ENCODE measurements around the gene LTBR.
"Not testable (repeated sequence)": the region's sequence is repeated elsewhere in the genome, so short reads cannot be mapped to it uniquely, and the experiment has no call there.

LTBR gene

GRCh38 chr12:6383572-6384498 is at the start of gene LTBR:
Gene LTBR (plus strand): TSS chr12:6384162. CDS start chr12:6384359, 197 bp downstream.
- Mint-ChIP-seq H3K4me3 (peak within 1 kb of the TSS; percentile 66), H3K27me3 (peaks cover 4% of the 10 kb centered on the region), H3K36me3 (no peaks in the 10 kb centered on the region), H3K4me1 (peaks cover 4% of the 10 kb centered on the region), H3K27ac (peak within 1 kb of the TSS; percentile 72), H3K9me3 (no peaks in the 10 kb centered on the region)

- Mint-ChIP-seq H3K4me1 (peaks cover 51% of the 10 kb centered on the region), H3K4me3 (peak overlapping the region; percentile 78), H3K27me3 (no peaks in the 10 kb centered on the region), H3K36me3 (peaks cover 11% of the 10 kb centered on the region), H3K9me3 (no peaks in the 10 kb centered on the region), H3K27ac (peak overlapping the region; percentile 93)
These were observed 49.6 kb upstream of the LTBR start for GRCh38 chr12:6334359-6334758.

GRCh38 chr12:6334940-6335450 is 49.0 kb upstream of the LTBR start:
- no peaks in the 10 kb centered on the region for H3K27me3 Mint-ChIP-seq
- H3K4me1 Mint-ChIP-seq = peaks cover 51% of the 10 kb centered on the region
- H3K9me3 Mint-ChIP-seq = no peaks in the 10 kb centered on the region
- H3K36me3 Mint-ChIP-seq = peaks cover 11% of the 10 kb centered on the region
- no peak overlapping the region for H3K4me3 Mint-ChIP-seq
- H3K27ac Mint-ChIP-seq = peak overlapping the region; percentile 76

- H3K27me3 Mint-ChIP-seq = no peaks in the 10 kb centered on the region
- H3K9me3 Mint-ChIP-seq = no peaks in the 10 kb centered on the region
- peaks cover 47% of the 10 kb centered on the region for H3K4me1 Mint-ChIP-seq
- no peak overlapping the region for H3K27ac Mint-ChIP-seq
- H3K36me3 Mint-ChIP-seq = peaks cover 11% of the 10 kb centered on the region
- no peak overlapping the region for H3K4me3 Mint-ChIP-seq
These were observed 48.4 kb upstream of the LTBR start for GRCh38 chr12:6335451-6336078.

GRCh38 chr12:6336079-6336888 is 47.7 kb upstream of the LTBR start:
- Mint-ChIP-seq H3K4me3 (no peak overlapping the region), H3K27ac (no peak overlapping the region), H3K27me3 (no peaks in the 10 kb centered on the region), H3K36me3 (peaks cover 8% of the 10 kb centered on the region), H3K9me3 (no peaks in the 10 kb centered on the region), H3K4me1 (peaks cover 41% of the 10 kb centered on the region)

GRCh38 chr12:6336889-6337853 is 46.8 kb upstream of the LTBR start:
- no peaks in the 10 kb centered on the region for H3K9me3 Mint-ChIP-seq

GRCh38 chr12:6337958-6338433 is 46.0 kb upstream of the LTBR start:
- Mint-ChIP-seq H3K36me3 (peaks cover 2% of the 10 kb centered on the region), H3K9me3 (no peaks in the 10 kb centered on the region), H3K4me1 (peaks cover 43% of the 10 kb centered on the region), H3K27ac (no peak overlapping the region), H3K27me3 (no peaks in the 10 kb centered on the region), H3K4me3 (no peak overlapping the region)

More at GRCh38 chr12:6336889-6337853, 46.8 kb upstream of the LTBR start:
- no peak overlapping the region for H3K27ac Mint-ChIP-seq
- H3K4me1 Mint-ChIP-seq = peaks cover 43% of the 10 kb centered on the region
- H3K4me3 Mint-ChIP-seq = no peak overlapping the region
- no peaks in the 10 kb centered on the region for H3K27me3 Mint-ChIP-seq
- peaks cover 6% of the 10 kb centered on the region for H3K36me3 Mint-ChIP-seq

- H3K27me3 Mint-ChIP-seq, H3K4me3 Mint-ChIP-seq, H3K36me3 Mint-ChIP-seq, H3K9me3 Mint-ChIP-seq, H3K27ac Mint-ChIP-seq: not testable (repeated sequence)
- H3K4me1 Mint-ChIP-seq = peaks cover 43% of the 10 kb centered on the region
These were observed 45.4 kb upstream of the LTBR start for GRCh38 chr12:6338536-6338935.

- Mint-ChIP-seq H3K4me3 (no peak overlapping the region), H3K4me1 (peaks cover 42% of the 10 kb centered on the region), H3K36me3 (no peaks in the 10 kb centered on the region), H3K9me3 (no peaks in the 10 kb centered on the region), H3K27ac (no peak overlapping the region), H3K27me3 (no peaks in the 10 kb centered on the region)
These were observed 45.0 kb upstream of the LTBR start for GRCh38 chr12:6338955-6339354.

- no peaks in the 10 kb centered on the region for H3K9me3 Mint-ChIP-seq
- no peaks in the 10 kb centered on the region for H3K36me3 Mint-ChIP-seq
- H3K4me3 Mint-ChIP-seq = no peak overlapping the region
- H3K4me1 Mint-ChIP-seq = peaks cover 33% of the 10 kb centered on the region
- no peaks in the 10 kb centered on the region for H3K27me3 Mint-ChIP-seq
- no peak overlapping the region for H3K27ac Mint-ChIP-seq
These were observed 43.8 kb upstream of the LTBR start for GRCh38 chr12:6340032-6340638.

GRCh38 chr12:6340745-6341416 is 43.1 kb upstream of the LTBR start:
- Mint-ChIP-seq H3K27me3 (no peaks in the 10 kb centered on the region), H3K4me1 (peaks cover 33% of the 10 kb centered on the region), H3K4me3 (no peak overlapping the region), H3K27ac (no peak overlapping the region), H3K9me3 (no peaks in the 10 kb centered on the region), H3K36me3 (no peaks in the 10 kb centered on the region)

GRCh38 chr12:6341417-6342139 is 42.4 kb upstream of the LTBR start, which contains the start of gene TNFRSF1A:
Gene TNFRSF1A (minus strand): TSS chr12:6342076. CDS start chr12:6341814, 262 bp downstream.
- Mint-ChIP-seq H3K4me1 (peaks cover 39% of the 10 kb centered on the region), H3K4me3 (no peak within 1 kb of the TSS), H3K27me3 (no peaks in the 10 kb centered on the region), H3K36me3 (no peaks in the 10 kb centered on the region), H3K9me3 (no peaks in the 10 kb centered on the region), H3K27ac (peak within 1 kb of the TSS; percentile 95)

Measured in activated naive CD4-positive, alpha-beta T cell treated with anti-CD3 and anti-CD28 coated beads, Interleukin-2, amount 50 U/mL, for 24 hours (primary cell).